ENCODE measurements around the gene IL17F.

Gene IL17F

GRCh38 chr6:52244400-52244799, at the start of gene IL17F:
Gene IL17F (minus strand): TSS chr6:52244500. CDS start chr6:52244429, 71 bp downstream.
- no peak for DNase-seq

- no peak for DNase-seq
Observed at GRCh38 chr6:52293067-52293466, 48.8 kb upstream of the IL17F start.

- DNase-seq = no peak
Observed at GRCh38 chr6:52288841-52289240, 44.5 kb upstream of the IL17F start.

- no peak for DNase-seq
Observed at GRCh38 chr6:52288216-52288615, 43.9 kb upstream of the IL17F start.

GRCh38 chr6:52286798-52287432, 42.6 kb upstream of the IL17F start:
- DNase-seq = peak in 3 of 4 experiments; percentile 13 to 17 (median 15)

GRCh38 chr6:52285177-52286068, 41.1 kb upstream of the IL17F start:
- no peak for DNase-seq

- peak; percentile 77 to 87 (median 86) for DNase-seq
Observed at GRCh38 chr6:52284460-52285176, 40.3 kb upstream of the IL17F start, which contains the start of gene MCM3. Gene MCM3 (minus strand): TSS chr6:52284742. CDS start chr6:52284674, 68 bp downstream.

- DNase-seq = no peak
Observed at GRCh38 chr6:52284131-52284459, 39.8 kb upstream of the IL17F start.

- DNase-seq = no peak
Observed at GRCh38 chr6:52283111-52283510, 38.8 kb upstream of the IL17F start.

- DNase-seq = no peak
Observed at GRCh38 chr6:52276130-52276529, 31.8 kb upstream of the IL17F start.

- DNase-seq = no peak
Observed at GRCh38 chr6:52271852-52272460, 27.7 kb upstream of the IL17F start.

GRCh38 chr6:52263709-52264540, 19.6 kb upstream of the IL17F start:
- peak; percentile 12 to 57 (median 32) for DNase-seq

- DNase-seq = no peak
Observed at GRCh38 chr6:52262620-52263344, 18.5 kb upstream of the IL17F start.

- DNase-seq = no peak
Observed at GRCh38 chr6:52261229-52261628, 16.9 kb upstream of the IL17F start.

GRCh38 chr6:52260634-52261033, 16.3 kb upstream of the IL17F start:
- DNase-seq = no peak

GRCh38 chr6:52255434-52255833, 11.1 kb upstream of the IL17F start:
- no peak for DNase-seq

GRCh38 chr6:52254731-52255378, 10.6 kb upstream of the IL17F start:
- DNase-seq = no peak

- no peak for DNase-seq
Observed at GRCh38 chr6:52253494-52253893, 9.2 kb upstream of the IL17F start.

- DNase-seq = no peak
Observed at GRCh38 chr6:52251113-52251512, 6.8 kb upstream of the IL17F start.

GRCh38 chr6:52249078-52249477, 4.8 kb upstream of the IL17F start:
- no peak for DNase-seq

GRCh38 chr6:52245425-52245824, 1.1 kb upstream of the IL17F start:
- DNase-seq = no peak

Data from activated naive CD4-positive, alpha-beta T cell (primary cell).